GM18526 (cell line): Measurements from ENCODE around the gene DOK3.

Experiments
- POLR2A ChIP-seq: IDR thresholded peaks from 3 replicates; pipeline ENCODE4 v1.6.1; 2011; ENCODE audit not compliant: insufficient read length; ENCODE audit errors: extremely low read depth

DOK3 gene

GRCh38 chr5:177489119-177489716 lies 20.4 kb downstream of the DOK3 start:
- no peak for TF ChIP-seq POLR2A

- no peak for TF ChIP-seq POLR2A
Measured at GRCh38 chr5:177487975-177488374, 21.7 kb downstream of the DOK3 start.

GRCh38 chr5:177487144-177487543 lies 22.5 kb downstream of the DOK3 start:
- no peak for TF ChIP-seq POLR2A

- no peak for TF ChIP-seq POLR2A
Measured at GRCh38 chr5:177486256-177486655, 23.4 kb downstream of the DOK3 start.

- TF ChIP-seq POLR2A, result no peak
Measured at GRCh38 chr5:177484902-177485549, 24.6 kb downstream of the DOK3 start.

GRCh38 chr5:177483994-177484901 lies 25.4 kb downstream of the DOK3 start:
- no peak for TF ChIP-seq POLR2A

GRCh38 chr5:177483042-177483441 lies 26.6 kb downstream of the DOK3 start:
- no peak for TF ChIP-seq POLR2A

- TF ChIP-seq POLR2A, result no peak
Measured at GRCh38 chr5:177482359-177482795, 27.2 kb downstream of the DOK3 start.

- TF ChIP-seq POLR2A, result no peak
Measured at GRCh38 chr5:177479774-177480173, 29.9 kb downstream of the DOK3 start.

- no peak for TF ChIP-seq POLR2A
Measured at GRCh38 chr5:177478711-177479646, 30.6 kb downstream of the DOK3 start.

- TF ChIP-seq POLR2A, result no peak
Measured at GRCh38 chr5:177477701-177478477, 31.7 kb downstream of the DOK3 start.

- no peak for TF ChIP-seq POLR2A
Measured at GRCh38 chr5:177476531-177477233, 32.9 kb downstream of the DOK3 start.
